Immature natural killer cell (primary cell): ENCODE data around the gene PRDX6. TPM values are rescaled to one million over a fixed set of nuclear protein-coding genes. Genes with fewer than 3 reads are reported as not detected.
"Not testable (repeated sequence)": the region's sequence is repeated elsewhere in the genome, so short reads cannot be mapped to it uniquely, and the experiment has no call there.

Experiments used
- DNase-seq, 3 donors: peaks; one replicate each; pipeline ENCODE4 v3.0.0; 2022; ENCODE audit warnings: mixed read lengths in 1 of 3
- H3K27ac Mint-ChIP-seq, 6 donors: one replicate each; pipeline ENCODE4 v1.8.0; 2020; ENCODE audit warnings: mixed read lengths in 6 of 6, mild to moderate bottlenecking in 5 of 6, inconsistent platforms in 4 of 6, moderate library complexity in 3 of 6
- H3K27me3 Mint-ChIP-seq, 3 donors: one replicate each; pipeline ENCODE4 v1.8.0; 2020 to 2021; ENCODE audit warnings: low read depth in 3 of 3, mild to moderate bottlenecking in 3 of 3, mixed read lengths in 3 of 3, moderate library complexity in 3 of 3, inconsistent platforms in 1 of 3
- H3K36me3 Mint-ChIP-seq, 3 donors: one replicate each; pipeline ENCODE4 v1.8.0; 2020; ENCODE audit warnings: mixed read lengths in 3 of 3, inconsistent platforms in 2 of 3, mild to moderate bottlenecking in 2 of 3
- H3K4me1 Mint-ChIP-seq, 2 donors: one replicate each; pipeline ENCODE4 v1.8.0; 2020; ENCODE audit warnings: inconsistent platforms in 2 of 2, mild to moderate bottlenecking in 2 of 2, mixed read lengths in 2 of 2, moderate library complexity in 1 of 2
- H3K4me3 Mint-ChIP-seq, 5 donors: one replicate each; pipeline ENCODE4 v1.8.0; 2020; ENCODE audit warnings: mild to moderate bottlenecking in 5 of 5, mixed read lengths in 5 of 5, inconsistent platforms in 3 of 5, moderate library complexity in 3 of 5
- H3K9me3 Mint-ChIP-seq, 6 donors: one replicate each; pipeline ENCODE4 v1.8.0; 2020; ENCODE audit warnings: mild to moderate bottlenecking in 6 of 6, mixed read lengths in 6 of 6, inconsistent platforms in 4 of 6, moderate library complexity in 3 of 6
- polyA plus RNA-seq, 3 donors: library from polyadenylated mRNA; unstranded; fragments of 300-500 nt; fragmentation: Illumina TruSeq; gene quantifications; one replicate each; pipeline ENCODE4 v1.2.3, GENCODE V29; 2021

PRDX6 gene
- polyA plus RNA-seq, 3 donors from 2014 or later = 104 to 138 (median 108) TPM

DNA sequence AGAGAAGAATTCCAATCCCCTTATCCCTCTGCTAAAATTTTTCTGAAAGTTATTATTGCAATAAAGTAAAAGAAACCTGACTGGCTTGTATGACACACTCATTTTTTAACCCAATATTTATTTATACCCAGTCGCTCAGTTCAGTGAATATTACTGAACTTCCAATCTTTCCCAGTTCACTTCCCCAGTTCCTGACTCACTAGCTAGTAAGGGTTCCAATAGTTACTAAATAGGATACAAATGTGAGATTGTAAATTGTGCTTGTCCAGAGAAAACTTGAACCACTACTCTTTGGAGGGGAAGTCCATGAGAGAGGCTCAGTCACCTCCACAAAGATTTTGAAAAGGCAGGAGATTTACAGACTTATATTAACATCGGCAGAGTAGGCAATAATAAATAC is 31.4 kb downstream of the PRDX6 start:
- Mint-ChIP-seq H3K9me3 (peaks cover 0 to 1% (median under 1%) of the 10 kb centered on the region in 6 donors), H3K4me1 (no peaks in the 10 kb centered on the region), H3K4me3 (no peak overlapping the region)

DNA sequence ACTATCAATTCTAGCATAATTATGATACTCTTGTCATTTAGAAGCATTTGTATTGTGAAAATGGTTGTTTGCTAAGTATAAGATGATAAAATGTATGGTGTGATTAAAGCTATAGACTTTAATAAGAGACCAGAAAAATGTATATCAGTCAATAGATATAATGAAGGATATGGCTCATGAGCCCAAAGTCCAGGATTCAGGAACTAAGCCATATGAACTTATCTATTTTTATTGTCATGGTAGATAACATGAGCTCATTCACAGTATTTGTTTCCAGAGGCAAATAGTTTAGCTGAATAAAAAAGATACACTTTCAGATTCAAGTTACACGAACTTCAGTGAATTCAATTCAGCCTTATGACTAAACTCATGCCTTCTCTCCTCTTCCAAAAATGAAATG is 32.7 kb downstream of the PRDX6 start:
- Mint-ChIP-seq H3K4me3 (no peak overlapping the region), H3K4me1 (no peaks in the 10 kb centered on the region), H3K36me3 (peaks cover 0 to 6% (median 5%) of the 10 kb centered on the region in 3 donors), H3K27ac (no peak overlapping the region), H3K9me3 (peaks cover 0 to 9% (median 4%) of the 10 kb centered on the region in 6 donors), H3K27me3 (peaks cover 0 to 5% (median 4%) of the 10 kb centered on the region in 3 donors)
- DNase-seq = no peak

More for the DNA sequence above, 31.4 kb downstream of the PRDX6 start:
- no peak overlapping the region for H3K27ac Mint-ChIP-seq
- DNase-seq = no peak
- peaks cover 0 to under 1% (median 0%) of the 10 kb centered on the region in 3 donors for H3K36me3 Mint-ChIP-seq
- peaks cover 0 to 4% (median 4%) of the 10 kb centered on the region in 3 donors for H3K27me3 Mint-ChIP-seq

DNA sequence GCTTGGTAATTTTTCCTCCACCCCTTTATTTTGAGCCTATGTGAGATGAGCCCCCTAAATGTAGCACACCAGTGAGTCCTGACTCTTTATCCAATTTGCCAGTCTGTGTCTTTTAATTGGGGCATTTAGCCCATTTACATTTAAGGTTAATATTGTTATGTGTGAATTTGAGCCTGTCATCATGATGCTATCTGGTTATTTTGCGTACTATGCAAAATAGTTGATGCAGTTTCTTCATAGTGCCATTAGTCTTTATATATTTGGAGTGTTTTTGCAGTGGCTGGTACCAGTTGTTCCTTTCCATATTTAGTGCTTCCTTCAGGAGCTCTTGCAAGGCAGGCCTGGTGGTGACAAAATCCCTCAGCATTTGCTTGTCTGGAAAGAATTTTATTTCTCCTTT is 37.4 kb downstream of the PRDX6 start:
- not testable (repeated sequence) for H3K36me3 Mint-ChIP-seq, H3K27me3 Mint-ChIP-seq, DNase-seq, H3K4me3 Mint-ChIP-seq, H3K9me3 Mint-ChIP-seq, H3K4me1 Mint-ChIP-seq, H3K27ac Mint-ChIP-seq

DNA sequence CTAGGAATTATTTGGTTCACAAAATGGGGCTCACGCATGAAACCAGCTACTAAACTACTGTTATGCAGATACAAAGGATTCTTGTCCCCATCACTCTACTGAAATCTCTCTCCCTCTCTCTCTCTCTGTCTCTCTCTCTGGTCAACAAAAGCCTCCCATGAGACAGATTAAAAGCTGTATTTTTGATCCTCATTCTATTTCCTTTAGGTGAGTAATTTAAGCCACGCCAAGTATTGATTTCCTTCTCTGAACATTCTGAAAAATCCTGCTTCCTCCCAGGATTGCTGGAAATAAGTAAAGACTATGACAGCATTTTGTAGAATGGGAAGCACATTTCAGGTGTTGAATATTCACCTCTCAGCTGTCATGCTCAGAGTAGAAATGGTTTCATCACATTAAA is 43.7 kb downstream of the PRDX6 start:
- H3K27ac Mint-ChIP-seq = no peak overlapping the region
- no peaks in the 10 kb centered on the region for H3K36me3 Mint-ChIP-seq
- H3K27me3 Mint-ChIP-seq = peaks cover 0 to 3% (median 0%) of the 10 kb centered on the region in 3 donors

DNA sequence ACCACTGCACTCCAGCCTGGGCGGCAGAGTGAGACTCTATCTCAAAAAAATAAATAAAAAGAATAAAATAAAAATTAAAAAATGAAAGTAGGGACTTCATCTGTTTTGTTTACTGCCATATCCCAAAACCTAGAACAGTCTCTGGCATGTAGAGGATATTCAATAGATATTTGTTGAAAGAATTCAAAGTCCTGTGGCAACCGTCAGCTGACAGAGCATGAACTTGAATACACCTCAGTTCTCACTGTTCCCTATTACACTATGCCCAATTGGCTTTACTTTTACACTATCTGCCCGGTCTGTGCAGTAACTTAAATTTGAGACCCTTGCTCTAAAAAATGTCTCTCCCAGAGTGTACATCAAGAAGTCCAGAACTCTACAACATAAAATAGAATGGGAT is 46.2 kb downstream of the PRDX6 start:
- Mint-ChIP-seq H3K4me1 (no peaks in the 10 kb centered on the region), H3K27ac (no peak overlapping the region), H3K4me3 (no peak overlapping the region), H3K9me3 (peaks cover 0 to 2% (median 0%) of the 10 kb centered on the region in 6 donors), H3K27me3 (peaks cover 0 to 3% (median 0%) of the 10 kb centered on the region in 3 donors), H3K36me3 (no peaks in the 10 kb centered on the region)
- no peak for DNase-seq

More for the DNA sequence above, 43.7 kb downstream of the PRDX6 start:
- H3K9me3 Mint-ChIP-seq = peaks cover 0 to 2% (median 0%) of the 10 kb centered on the region in 6 donors
- no peak overlapping the region for H3K4me3 Mint-ChIP-seq
- no peak for DNase-seq
- H3K4me1 Mint-ChIP-seq = no peaks in the 10 kb centered on the region

DNA sequence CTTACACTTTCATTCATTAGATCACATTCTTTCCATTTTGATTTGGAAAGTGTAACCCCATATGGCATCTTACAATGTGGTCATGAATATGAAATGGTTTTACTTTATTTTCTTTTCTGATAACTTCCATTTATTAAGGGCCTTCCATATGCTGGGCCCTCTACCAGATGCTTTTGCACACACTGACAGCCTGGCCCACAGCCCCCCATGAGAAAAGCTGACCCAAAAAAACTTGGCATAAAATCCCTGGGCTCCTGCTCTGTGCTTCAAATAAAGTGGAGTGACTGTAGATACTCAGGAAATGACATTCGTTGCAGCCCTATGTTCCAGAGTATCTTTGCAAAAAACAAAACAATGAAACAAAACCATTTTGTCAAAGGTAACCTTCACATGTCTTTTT is 48.8 kb downstream of the PRDX6 start:
- DNase-seq = no peak
- no peaks in the 10 kb centered on the region for H3K4me1 Mint-ChIP-seq
- H3K4me3 Mint-ChIP-seq = no peak overlapping the region
- H3K27ac Mint-ChIP-seq = no peak overlapping the region
- no peaks in the 10 kb centered on the region for H3K36me3 Mint-ChIP-seq
- H3K9me3 Mint-ChIP-seq = no peaks in the 10 kb centered on the region
- peaks cover 0 to 4% (median 0%) of the 10 kb centered on the region in 3 donors for H3K27me3 Mint-ChIP-seq

DNA sequence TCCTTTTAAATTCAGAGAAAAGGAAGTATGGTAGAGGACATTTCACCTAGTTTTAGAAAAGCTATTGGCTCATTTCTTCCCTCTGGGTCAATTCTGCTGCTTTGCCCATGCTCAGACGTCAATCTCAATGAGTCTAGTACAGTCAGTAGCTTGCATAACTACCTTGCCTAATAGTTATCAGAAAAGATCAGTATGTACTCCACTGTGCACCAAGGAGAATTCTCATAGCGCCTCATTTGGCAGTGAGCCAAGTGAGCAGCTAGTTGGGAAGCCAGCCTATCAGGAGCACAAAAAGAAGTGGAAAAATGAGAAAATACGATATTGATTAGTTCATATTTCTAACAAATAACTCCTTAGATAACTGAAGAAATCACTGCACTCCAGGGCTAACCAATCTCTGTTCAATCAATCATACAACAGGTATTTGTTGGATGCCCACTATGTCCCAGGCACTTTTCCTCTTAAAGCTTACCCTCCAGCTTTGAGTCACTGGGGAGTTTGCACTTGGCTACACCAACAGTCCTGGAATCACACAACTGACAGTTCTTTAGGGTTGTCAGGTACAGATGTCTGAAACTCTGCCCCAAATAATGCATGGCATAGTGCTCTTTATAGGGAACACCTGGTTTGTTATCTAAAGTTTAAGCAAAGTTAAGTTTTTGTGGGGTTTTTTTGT is 50.2 kb downstream of the PRDX6 start:
- Mint-ChIP-seq H3K36me3 (no peaks in the 10 kb centered on the region), H3K27ac (no peak overlapping the region), H3K4me3 (no peak overlapping the region), H3K9me3 (no peaks in the 10 kb centered on the region), H3K4me1 (peaks cover 1 to 6% of the 10 kb centered on the region in 2 donors), H3K27me3 (peaks cover 0 to 2% (median 0%) of the 10 kb centered on the region in 3 donors)
- no peak for DNase-seq

DNA sequence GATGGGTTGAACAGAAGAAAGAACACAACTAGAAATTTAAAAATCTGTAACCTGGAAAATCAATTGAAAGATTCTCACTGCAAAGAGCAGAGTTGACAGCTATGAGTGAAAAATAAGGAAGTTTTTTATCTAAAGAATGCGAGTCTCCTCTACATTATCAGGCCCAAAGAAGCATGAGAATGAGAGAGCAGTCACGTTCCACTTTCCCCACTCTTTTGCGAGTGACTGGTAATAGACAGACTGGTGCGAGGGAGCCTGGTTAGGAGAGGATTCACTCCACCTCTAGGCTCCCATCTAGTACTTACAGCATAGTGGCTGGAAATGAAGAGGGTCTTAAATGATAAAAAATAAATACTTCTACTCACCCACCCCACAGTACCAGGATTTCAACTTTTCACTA is 52.0 kb downstream of the PRDX6 start:
- no peak overlapping the region for H3K4me3 Mint-ChIP-seq
- no peaks in the 10 kb centered on the region for H3K9me3 Mint-ChIP-seq
- no peak overlapping the region for H3K27ac Mint-ChIP-seq
- H3K27me3 Mint-ChIP-seq = peaks cover 0 to 2% (median 0%) of the 10 kb centered on the region in 3 donors
- peaks cover 4 to 10% of the 10 kb centered on the region in 2 donors for H3K4me1 Mint-ChIP-seq
- no peak for DNase-seq
- H3K36me3 Mint-ChIP-seq = no peaks in the 10 kb centered on the region

DNA sequence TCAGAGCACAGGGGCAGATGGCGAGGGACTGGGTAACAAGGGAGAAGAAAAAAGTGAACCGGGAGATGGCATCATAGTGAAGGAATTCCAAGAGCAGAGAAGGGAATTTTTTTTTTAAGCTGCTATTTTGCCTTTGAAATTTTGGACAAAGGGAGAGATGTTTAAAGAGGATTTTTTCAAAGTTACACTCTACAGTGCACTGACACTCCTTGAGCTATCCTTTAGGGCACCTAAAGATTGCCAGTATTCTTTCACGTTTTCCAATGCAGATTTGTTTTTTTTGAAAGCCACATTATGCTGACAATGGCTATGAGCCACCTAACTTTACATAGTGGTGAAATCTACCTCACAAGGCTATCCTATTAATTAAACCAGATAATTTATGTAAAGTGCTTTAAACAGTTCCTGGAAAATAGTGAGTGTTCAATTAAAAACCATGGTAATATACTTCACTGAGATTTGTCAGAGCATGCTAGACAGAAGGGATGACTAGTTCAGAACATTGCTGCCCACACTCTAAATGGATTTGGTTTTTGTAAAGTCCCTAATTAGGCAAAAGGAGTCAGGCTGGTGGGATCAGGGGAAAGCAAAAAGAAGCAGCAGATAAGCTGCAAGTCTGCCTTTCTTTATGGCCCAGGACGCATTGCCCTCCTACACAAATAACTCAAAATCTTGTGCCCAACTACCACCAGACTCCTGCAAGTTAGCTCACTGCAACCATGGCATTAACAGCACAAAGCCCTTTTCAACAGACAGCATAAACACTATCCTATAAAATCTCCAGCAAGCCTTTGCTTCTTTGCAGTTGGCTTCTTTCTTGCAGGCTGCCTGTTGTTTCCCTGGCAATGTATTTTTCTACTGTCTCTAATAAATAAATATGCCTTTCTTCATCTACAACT is 53.9 kb downstream of the PRDX6 start:
- DNase-seq = no peak
- H3K36me3 Mint-ChIP-seq = no peaks in the 10 kb centered on the region
- H3K27me3 Mint-ChIP-seq = peaks cover 0 to 2% (median 0%) of the 10 kb centered on the region in 3 donors
- H3K4me1 Mint-ChIP-seq = peaks cover 4 to 10% of the 10 kb centered on the region in 2 donors
- H3K4me3 Mint-ChIP-seq = no peak overlapping the region
- H3K9me3 Mint-ChIP-seq = no peaks in the 10 kb centered on the region
- H3K27ac Mint-ChIP-seq = no peak overlapping the region

DNA sequence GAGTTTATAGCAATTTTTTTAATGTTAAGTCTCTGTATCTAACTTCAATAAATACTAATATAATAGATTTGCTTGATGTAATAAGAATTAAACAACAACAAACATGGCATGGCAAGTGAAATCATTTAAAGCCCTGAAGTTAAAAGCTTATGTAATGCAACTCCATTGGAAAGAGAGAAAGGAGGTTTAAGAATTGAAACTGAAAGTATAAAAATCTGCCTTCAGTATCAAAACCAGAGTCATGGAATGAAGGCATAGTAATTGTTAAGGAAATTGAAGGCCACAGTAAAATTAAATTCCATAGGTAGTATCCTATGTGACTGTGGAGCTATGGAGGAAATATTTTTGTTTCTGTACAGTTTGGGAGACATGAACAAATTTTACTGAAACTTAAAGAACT is 55.1 kb downstream of the PRDX6 start:
- Mint-ChIP-seq H3K4me1 (peaks cover 4 to 10% of the 10 kb centered on the region in 2 donors), H3K4me3 (peak overlapping the region in 2 of 5 donors; percentile 24 to 67), H3K9me3 (no peaks in the 10 kb centered on the region), H3K27me3 (peaks cover 0 to 2% (median 0%) of the 10 kb centered on the region in 3 donors), H3K36me3 (no peaks in the 10 kb centered on the region), H3K27ac (peak overlapping the region in 4 of 6 donors; percentile 6 to 61 (median 28))
- DNase-seq = no peak

DNA sequence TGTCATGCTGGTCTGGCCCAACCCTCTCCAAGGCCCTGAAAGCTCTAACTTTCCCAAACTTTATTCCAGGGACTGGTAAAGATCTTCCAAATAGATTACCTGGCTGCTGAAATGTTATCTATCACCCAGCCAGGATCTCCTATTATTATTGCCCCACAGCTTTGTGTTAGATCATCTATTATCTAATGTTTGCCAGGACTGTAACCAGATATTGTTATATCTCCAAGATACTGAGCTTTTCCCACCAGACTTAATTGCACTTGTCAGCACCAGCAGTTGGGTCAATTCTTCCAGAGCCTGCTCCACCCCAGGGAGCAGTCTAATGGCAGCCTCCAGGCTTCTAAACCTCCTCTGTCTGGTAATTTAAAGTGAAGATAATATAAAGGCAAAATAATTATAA is 59.1 kb downstream of the PRDX6 start:
- Mint-ChIP-seq H3K4me1 (peaks cover 4 to 10% of the 10 kb centered on the region in 2 donors), H3K27ac (no peak overlapping the region), H3K36me3 (no peaks in the 10 kb centered on the region), H3K4me3 (no peak overlapping the region), H3K9me3 (peaks cover 0 to 2% (median 0%) of the 10 kb centered on the region in 6 donors), H3K27me3 (peaks cover 0 to 3% (median 1%) of the 10 kb centered on the region in 3 donors)
- no peak for DNase-seq
